Chondrocyte (in vitro differentiated cells): ENCODE data around the gene MRGPRX1. TPM values are rescaled to one million over a fixed set of nuclear protein-coding genes. Genes with fewer than 3 reads are reported as not detected.

Source experiments
- DNase-seq: peaks from one replicate; pipeline ENCODE4 v3.0.0; 2021; ENCODE audit warnings: mixed read lengths, low spot score
- H3K27ac Mint-ChIP-seq: one replicate; pipeline ENCODE4 v1.8.0; 2021; ENCODE audit warnings: mild to moderate bottlenecking, moderate library complexity, mixed read lengths; ENCODE audit not compliant: unreplicated experiment
- H3K27me3 Mint-ChIP-seq: 2 replicates; pipeline ENCODE4 v1.8.0; 2021; ENCODE audit warnings: low read depth, mixed read lengths
- H3K36me3 Mint-ChIP-seq: 2 replicates; pipeline ENCODE4 v1.8.0; 2021; ENCODE audit warnings: low read depth, mixed read lengths
- H3K4me1 Mint-ChIP-seq: 2 replicates; pipeline ENCODE4 v1.8.0; 2021; ENCODE audit warnings: low read depth, mild to moderate bottlenecking, mixed read lengths
- H3K4me3 Mint-ChIP-seq: one replicate; pipeline ENCODE4 v1.8.0; 2021; ENCODE audit warnings: mild to moderate bottlenecking, moderate library complexity, mixed read lengths; ENCODE audit not compliant: unreplicated experiment
- H3K9me3 Mint-ChIP-seq: 2 replicates; pipeline ENCODE4 v1.8.0; 2021; ENCODE audit warnings: low read depth, mixed read lengths
- total RNA-seq: library from RNA; stranded (reverse); gene quantifications from 3 replicates; pipeline ENCODE4 v1.2.1, GENCODE V29; 2021
- TF ChIP-seq, protein P1 (sequence below): fragments of 200-600 bp; sonication (generic); IDR thresholded peaks from 2 replicates; pipeline ENCODE4 v1.5.0; 2021; ENCODE audit warnings: antibody characterized with exemption, mild to moderate bottlenecking, moderate library complexity

MRGPRX1 gene
- total RNA-seq, 1 donor from 2014 or later: not detected

- H3K27me3 Mint-ChIP-seq: peaks cover 11% of the 10 kb centered on the region
- no peak overlapping the region for H3K27ac Mint-ChIP-seq
- no peak overlapping the region for H3K4me3 Mint-ChIP-seq
- no peak for DNase-seq
- TF ChIP-seq, protein P1, sequence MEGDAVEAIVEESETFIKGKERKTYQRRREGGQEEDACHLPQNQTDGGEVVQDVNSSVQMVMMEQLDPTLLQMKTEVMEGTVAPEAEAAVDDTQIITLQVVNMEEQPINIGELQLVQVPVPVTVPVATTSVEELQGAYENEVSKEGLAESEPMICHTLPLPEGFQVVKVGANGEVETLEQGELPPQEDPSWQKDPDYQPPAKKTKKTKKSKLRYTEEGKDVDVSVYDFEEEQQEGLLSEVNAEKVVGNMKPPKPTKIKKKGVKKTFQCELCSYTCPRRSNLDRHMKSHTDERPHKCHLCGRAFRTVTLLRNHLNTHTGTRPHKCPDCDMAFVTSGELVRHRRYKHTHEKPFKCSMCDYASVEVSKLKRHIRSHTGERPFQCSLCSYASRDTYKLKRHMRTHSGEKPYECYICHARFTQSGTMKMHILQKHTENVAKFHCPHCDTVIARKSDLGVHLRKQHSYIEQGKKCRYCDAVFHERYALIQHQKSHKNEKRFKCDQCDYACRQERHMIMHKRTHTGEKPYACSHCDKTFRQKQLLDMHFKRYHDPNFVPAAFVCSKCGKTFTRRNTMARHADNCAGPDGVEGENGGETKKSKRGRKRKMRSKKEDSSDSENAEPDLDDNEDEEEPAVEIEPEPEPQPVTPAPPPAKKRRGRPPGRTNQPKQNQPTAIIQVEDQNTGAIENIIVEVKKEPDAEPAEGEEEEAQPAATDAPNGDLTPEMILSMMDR: no peak
- H3K36me3 Mint-ChIP-seq: no peaks in the 10 kb centered on the region
- H3K9me3 Mint-ChIP-seq: no peaks in the 10 kb centered on the region
- no peaks in the 10 kb centered on the region for H3K4me1 Mint-ChIP-seq
These were observed 33.1 kb upstream of the MRGPRX1 start for GRCh38 chr11:18972336-18972735.

DNA sequence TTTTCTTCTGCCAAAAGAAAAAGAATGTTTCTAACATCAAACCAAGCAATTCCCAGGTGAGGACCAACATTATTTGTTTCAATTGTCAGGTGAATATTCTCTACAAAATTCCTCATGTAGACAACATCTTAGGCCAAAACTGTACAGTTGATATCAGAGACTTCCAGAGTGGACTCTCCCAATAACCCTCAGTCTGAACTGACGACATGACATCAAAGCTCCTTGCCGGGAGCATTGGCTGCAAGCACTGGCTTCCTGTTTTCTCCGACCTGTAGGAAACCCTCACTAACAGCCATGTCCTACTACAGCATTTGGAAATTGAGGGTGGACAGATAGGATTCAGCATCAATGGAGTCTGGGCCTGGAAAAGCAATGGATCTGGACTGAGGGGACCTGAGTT is 30.5 kb upstream of the MRGPRX1 start:
- no peaks in the 10 kb centered on the region for H3K36me3 Mint-ChIP-seq
- H3K4me3 Mint-ChIP-seq: no peak overlapping the region
- no peak overlapping the region for H3K27ac Mint-ChIP-seq
- no peak for DNase-seq
- peaks cover 12% of the 10 kb centered on the region for H3K27me3 Mint-ChIP-seq
- H3K4me1 Mint-ChIP-seq: no peaks in the 10 kb centered on the region
- TF ChIP-seq, protein P1: no peak
- H3K9me3 Mint-ChIP-seq: no peaks in the 10 kb centered on the region

DNA sequence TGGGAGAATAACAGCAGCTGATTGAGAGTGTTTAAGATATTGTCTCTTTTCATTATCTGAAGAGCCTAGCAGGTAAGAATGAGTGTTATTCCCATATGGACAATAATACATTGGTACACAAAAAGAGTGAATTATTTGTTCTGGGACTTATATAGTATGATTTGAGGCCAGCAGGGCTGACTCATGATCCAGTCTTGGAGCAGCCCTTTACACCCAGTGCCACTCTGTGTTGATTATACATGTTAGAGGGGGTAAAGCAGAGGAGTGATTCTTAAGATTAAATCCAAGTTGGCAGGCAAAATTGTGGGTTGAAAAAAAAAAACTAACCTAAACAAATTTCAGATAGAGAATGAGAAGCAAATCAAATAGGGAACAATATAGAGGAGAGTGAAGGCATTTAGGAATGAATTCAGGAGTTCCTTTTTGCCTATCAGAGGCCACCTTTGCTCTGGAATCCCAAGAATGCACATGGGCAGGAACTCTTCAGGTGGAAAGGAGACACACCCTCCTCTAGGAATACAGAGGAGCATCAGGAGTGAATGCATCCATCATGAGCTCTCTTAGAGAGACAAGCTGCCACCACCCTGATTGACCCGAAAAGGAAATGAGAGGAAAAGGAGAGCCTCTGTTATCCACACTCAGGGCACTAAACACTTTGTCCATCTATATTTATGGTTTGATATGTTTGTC is 19.2 kb upstream of the MRGPRX1 start:
- no peaks in the 10 kb centered on the region for H3K9me3 Mint-ChIP-seq
- no peaks in the 10 kb centered on the region for H3K36me3 Mint-ChIP-seq
- TF ChIP-seq, protein P1: no peak
- no peak overlapping the region for H3K27ac Mint-ChIP-seq
- no peak for DNase-seq
- H3K4me1 Mint-ChIP-seq: no peaks in the 10 kb centered on the region
- H3K4me3 Mint-ChIP-seq: no peak overlapping the region
- H3K27me3 Mint-ChIP-seq: peaks cover 23% of the 10 kb centered on the region

DNA sequence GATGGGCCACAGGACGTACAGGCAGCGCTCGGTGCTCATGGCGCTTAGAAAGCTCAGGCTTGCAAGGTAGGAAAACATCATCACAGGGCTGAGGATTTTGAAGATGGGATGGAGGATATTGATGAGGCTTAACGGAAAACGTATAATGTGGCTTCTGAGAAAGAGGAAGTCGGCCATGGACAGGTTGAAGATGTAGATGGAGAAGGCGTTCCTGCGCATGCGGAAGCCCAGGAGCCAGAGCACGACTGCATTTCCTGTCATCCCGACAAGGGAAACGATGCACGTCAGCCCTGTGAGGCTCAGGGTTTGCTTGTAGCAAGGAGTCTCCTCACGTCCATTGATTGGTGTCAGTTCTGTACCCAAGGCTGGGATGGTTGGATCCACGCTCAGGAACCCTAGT is 17.4 kb upstream of the MRGPRX1 start:
- H3K4me1 Mint-ChIP-seq: no peaks in the 10 kb centered on the region

GRCh38 chr11:18936002-18936673 is 3.1 kb downstream of the MRGPRX1 start:
- no peaks in the 10 kb centered on the region for H3K4me1 Mint-ChIP-seq

More for the DNA sequence above, 17.4 kb upstream of the MRGPRX1 start:
- Mint-ChIP-seq H3K36me3 (no peaks in the 10 kb centered on the region), H3K9me3 (no peaks in the 10 kb centered on the region), H3K4me3 (no peak overlapping the region), H3K27ac (no peak overlapping the region), H3K27me3 (peaks cover 28% of the 10 kb centered on the region)
- TF ChIP-seq, protein P1: no peak
- DNase-seq: no peak

More at GRCh38 chr11:18936002-18936673, 3.1 kb downstream of the MRGPRX1 start:
- H3K27ac Mint-ChIP-seq: no peak overlapping the region
- H3K4me3 Mint-ChIP-seq: no peak overlapping the region
- DNase-seq: no peak
- TF ChIP-seq, protein P1: no peak
- peaks cover 8% of the 10 kb centered on the region for H3K27me3 Mint-ChIP-seq
- no peaks in the 10 kb centered on the region for H3K36me3 Mint-ChIP-seq
- no peaks in the 10 kb centered on the region for H3K9me3 Mint-ChIP-seq
